ENCODE results near the gene ABCC5. TPM values are rescaled to one million over a fixed set of nuclear protein-coding genes. Genes with fewer than 3 reads are reported as not detected.
A peak's percentile ranks its signal among the peaks of the same experiment; 100 is the strongest.

ABCC5 gene
- total RNA-seq, 2 donors from 2014 or later: 18.2 to 22.4 TPM

GRCh38 chr3:183954875-183955274 lies 62.8 kb downstream of the ABCC5 start:
- H3K36me3 Mint-ChIP-seq (ENCODE audit: insufficient read depth in 2 of 2): peaks cover 0 to 3% of the 10 kb centered on the region in 2 donors

GRCh38 chr3:183953471-183954070 lies 64.1 kb downstream of the ABCC5 start:
- no peaks in the 10 kb centered on the region for H3K4me1 Mint-ChIP-seq (ENCODE audit: low read depth)

More at GRCh38 chr3:183954875-183955274, 62.8 kb downstream of the ABCC5 start:
- H3K9me3 Mint-ChIP-seq: no peaks in the 10 kb centered on the region
- ATAC-seq (replicated peaks in 1 of 2) (no peak), DNase-seq (no peak)
- no peaks in the 10 kb centered on the region for H3K4me1 Mint-ChIP-seq (ENCODE audit: low read depth)
- H3K4me3 Mint-ChIP-seq: no peak overlapping the region
- H3K27ac Mint-ChIP-seq: no peak overlapping the region
- H3K27me3 Mint-ChIP-seq (ENCODE audit: low read depth): no peaks in the 10 kb centered on the region

GRCh38 chr3:183951459-183951858 lies 66.2 kb downstream of the ABCC5 start:
- H3K27ac Mint-ChIP-seq: no peak overlapping the region
- no peaks in the 10 kb centered on the region for H3K36me3 Mint-ChIP-seq (ENCODE audit: insufficient read depth in 2 of 2)
- H3K9me3 Mint-ChIP-seq: no peaks in the 10 kb centered on the region
- DNase-seq: no peak
- no peak overlapping the region for H3K4me3 Mint-ChIP-seq
- H3K4me1 Mint-ChIP-seq (ENCODE audit: low read depth): no peaks in the 10 kb centered on the region
- H3K27me3 Mint-ChIP-seq (ENCODE audit: low read depth): no peaks in the 10 kb centered on the region
- ATAC-seq (replicated peaks in 1 of 2): no peak

More at GRCh38 chr3:183953471-183954070, 64.1 kb downstream of the ABCC5 start:
- H3K9me3 Mint-ChIP-seq: no peaks in the 10 kb centered on the region
- H3K27me3 Mint-ChIP-seq (ENCODE audit: low read depth): no peaks in the 10 kb centered on the region
- H3K36me3 Mint-ChIP-seq (ENCODE audit: insufficient read depth in 2 of 2): peaks cover 0 to 3% of the 10 kb centered on the region in 2 donors
- no peak overlapping the region for H3K4me3 Mint-ChIP-seq
- ATAC-seq (replicated peaks in 1 of 2): no peak
- DNase-seq: no peak
- no peak overlapping the region for H3K27ac Mint-ChIP-seq

- ATAC-seq (replicated peaks in 1 of 2) (no peak), DNase-seq (no peak)
- H3K4me1 Mint-ChIP-seq (ENCODE audit: low read depth): no peaks in the 10 kb centered on the region
- no peak overlapping the region for H3K27ac Mint-ChIP-seq
- H3K4me3 Mint-ChIP-seq: no peak overlapping the region
- peaks cover 0 to 1% of the 10 kb centered on the region in 2 donors for H3K36me3 Mint-ChIP-seq (ENCODE audit: insufficient read depth in 2 of 2)
- no peaks in the 10 kb centered on the region for H3K9me3 Mint-ChIP-seq
- H3K27me3 Mint-ChIP-seq (ENCODE audit: low read depth): no peaks in the 10 kb centered on the region
Measured at GRCh38 chr3:183949690-183950089, 68.0 kb downstream of the ABCC5 start.

- Mint-ChIP-seq H3K9me3 (no peaks in the 10 kb centered on the region), H3K4me3 (no peak overlapping the region), H3K36me3 (ENCODE audit: insufficient read depth in 2 of 2) (peaks cover 0 to 1% of the 10 kb centered on the region in 2 donors), H3K4me1 (ENCODE audit: low read depth) (no peaks in the 10 kb centered on the region), H3K27me3 (ENCODE audit: low read depth) (no peaks in the 10 kb centered on the region), H3K27ac (no peak overlapping the region)
- DNase-seq (no peak), ATAC-seq (replicated peaks in 1 of 2) (no peak)
Measured at GRCh38 chr3:183946037-183946436, 71.6 kb downstream of the ABCC5 start.

GRCh38 chr3:183944775-183945174 lies 72.9 kb downstream of the ABCC5 start:
- Mint-ChIP-seq H3K4me3 (no peak overlapping the region), H3K9me3 (no peaks in the 10 kb centered on the region), H3K4me1 (ENCODE audit: low read depth) (no peaks in the 10 kb centered on the region), H3K36me3 (ENCODE audit: insufficient read depth in 2 of 2) (peaks cover 0 to 1% of the 10 kb centered on the region in 2 donors), H3K27ac (no peak overlapping the region), H3K27me3 (ENCODE audit: low read depth) (no peaks in the 10 kb centered on the region)
- DNase-seq: no peak
- ATAC-seq (replicated peaks in 1 of 2): no peak

GRCh38 chr3:183943739-183944138 lies 73.9 kb downstream of the ABCC5 start:
- Mint-ChIP-seq H3K36me3 (ENCODE audit: insufficient read depth in 2 of 2) (peaks cover 0 to 1% of the 10 kb centered on the region in 2 donors), H3K27ac (no peak overlapping the region), H3K4me3 (no peak overlapping the region), H3K4me1 (ENCODE audit: low read depth) (no peaks in the 10 kb centered on the region), H3K9me3 (no peaks in the 10 kb centered on the region), H3K27me3 (ENCODE audit: low read depth) (no peaks in the 10 kb centered on the region)
- no peak for ATAC-seq (replicated peaks in 1 of 2)
- DNase-seq: no peak

- ATAC-seq (replicated peaks in 1 of 2) (no peak), DNase-seq (no peak)
- Mint-ChIP-seq H3K9me3 (no peaks in the 10 kb centered on the region), H3K4me3 (no peak overlapping the region), H3K4me1 (ENCODE audit: low read depth) (no peaks in the 10 kb centered on the region), H3K36me3 (ENCODE audit: insufficient read depth in 2 of 2) (peaks cover 0 to 3% of the 10 kb centered on the region in 2 donors), H3K27ac (no peak overlapping the region), H3K27me3 (ENCODE audit: low read depth) (no peaks in the 10 kb centered on the region)
Measured at GRCh38 chr3:183941216-183941615, 76.5 kb downstream of the ABCC5 start.

- Mint-ChIP-seq H3K4me1 (ENCODE audit: low read depth) (no peaks in the 10 kb centered on the region), H3K4me3 (no peak overlapping the region), H3K36me3 (ENCODE audit: insufficient read depth in 2 of 2) (peaks cover 0 to 1% of the 10 kb centered on the region in 2 donors), H3K27me3 (ENCODE audit: low read depth) (no peaks in the 10 kb centered on the region), H3K9me3 (no peaks in the 10 kb centered on the region), H3K27ac (no peak overlapping the region)
- ATAC-seq (replicated peaks in 1 of 2): no peak
- no peak for DNase-seq
Measured at GRCh38 chr3:183937601-183938286, 79.9 kb downstream of the ABCC5 start.

- Mint-ChIP-seq H3K27me3 (ENCODE audit: low read depth) (no peaks in the 10 kb centered on the region), H3K36me3 (ENCODE audit: insufficient read depth in 2 of 2) (peaks cover 0 to 1% of the 10 kb centered on the region in 2 donors)
Measured at GRCh38 chr3:183933160-183933559, 84.5 kb downstream of the ABCC5 start.

GRCh38 chr3:183931881-183932280 lies 85.8 kb downstream of the ABCC5 start:
- no peak for DNase-seq
- no peaks in the 10 kb centered on the region for H3K4me1 Mint-ChIP-seq (ENCODE audit: low read depth)
- H3K4me3 Mint-ChIP-seq: no peak overlapping the region
- no peak for ATAC-seq (replicated peaks in 1 of 2)
- no peaks in the 10 kb centered on the region for H3K27me3 Mint-ChIP-seq (ENCODE audit: low read depth)
- no peaks in the 10 kb centered on the region for H3K9me3 Mint-ChIP-seq
- no peak overlapping the region for H3K27ac Mint-ChIP-seq
- H3K36me3 Mint-ChIP-seq (ENCODE audit: insufficient read depth in 2 of 2): no peaks in the 10 kb centered on the region

More at GRCh38 chr3:183933160-183933559, 84.5 kb downstream of the ABCC5 start:
- Mint-ChIP-seq H3K4me1 (ENCODE audit: low read depth) (no peaks in the 10 kb centered on the region), H3K4me3 (no peak overlapping the region), H3K9me3 (no peaks in the 10 kb centered on the region), H3K27ac (no peak overlapping the region)
- DNase-seq (no peak), ATAC-seq (replicated peaks in 1 of 2) (no peak)

- no peak overlapping the region for H3K4me3 Mint-ChIP-seq
- no peak overlapping the region for H3K27ac Mint-ChIP-seq
- DNase-seq (no peak), ATAC-seq (replicated peaks in 1 of 2) (no peak)
- no peaks in the 10 kb centered on the region for H3K27me3 Mint-ChIP-seq (ENCODE audit: low read depth)
- H3K9me3 Mint-ChIP-seq: no peaks in the 10 kb centered on the region
- H3K4me1 Mint-ChIP-seq (ENCODE audit: low read depth): no peaks in the 10 kb centered on the region
- H3K36me3 Mint-ChIP-seq (ENCODE audit: insufficient read depth in 2 of 2): no peaks in the 10 kb centered on the region
Measured at GRCh38 chr3:183930086-183930485, 87.6 kb downstream of the ABCC5 start.

GRCh38 chr3:183927059-183927458 lies 90.6 kb downstream of the ABCC5 start:
- H3K36me3 Mint-ChIP-seq (ENCODE audit: insufficient read depth in 2 of 2): no peaks in the 10 kb centered on the region

GRCh38 chr3:183924956-183925355 lies 92.7 kb downstream of the ABCC5 start:
- no peak overlapping the region for H3K4me3 Mint-ChIP-seq
- H3K9me3 Mint-ChIP-seq: no peaks in the 10 kb centered on the region
- DNase-seq: no peak
- no peaks in the 10 kb centered on the region for H3K36me3 Mint-ChIP-seq (ENCODE audit: insufficient read depth in 2 of 2)
- H3K27me3 Mint-ChIP-seq (ENCODE audit: low read depth): no peaks in the 10 kb centered on the region
- H3K4me1 Mint-ChIP-seq (ENCODE audit: low read depth): no peaks in the 10 kb centered on the region
- peak; percentile 34 to 69 for ATAC-seq (replicated peaks in 1 of 2)
- H3K27ac Mint-ChIP-seq: no peak overlapping the region

More at GRCh38 chr3:183927059-183927458, 90.6 kb downstream of the ABCC5 start:
- DNase-seq (no peak), ATAC-seq (replicated peaks in 1 of 2) (no peak)
- no peaks in the 10 kb centered on the region for H3K4me1 Mint-ChIP-seq (ENCODE audit: low read depth)
- H3K27ac Mint-ChIP-seq: no peak overlapping the region
- no peaks in the 10 kb centered on the region for H3K27me3 Mint-ChIP-seq (ENCODE audit: low read depth)
- no peak overlapping the region for H3K4me3 Mint-ChIP-seq
- H3K9me3 Mint-ChIP-seq: no peaks in the 10 kb centered on the region
